ENCODE measurements around the gene ITSN2. TPM values are rescaled to one million over a fixed set of nuclear protein-coding genes. Genes with fewer than 3 reads are reported as not detected.
"Not testable (repeated sequence)": the region's sequence is repeated elsewhere in the genome, so short reads cannot be mapped to it uniquely, and the experiment has no call there.

The ITSN2 gene
- total RNA-seq, 5 donors from 2014 or later (not counting 1 experiment from before 2014, with no cell fraction given): 95.7 to 110 (median 101) TPM

GRCh38 chr2:24203029-24203786 lies 157.1 kb downstream of the ITSN2 start:
- H3K36me3 Mint-ChIP-seq: peaks cover 74% of the 10 kb centered on the region
- no peak overlapping the region for H3K27ac ChIP-seq (ENCODE audit: low read length)
- DNase-seq (no peak), ATAC-seq (replicated peaks in 1 of 4) (no peak)
- peak overlapping the region in 1 of 3 donors; percentile 9 for H3K4me3 Mint-ChIP-seq
- POLR2A ChIA-PET: no interaction called here
- H3K36me3 ChIP-seq (ENCODE audit: control insufficient read depth in 2 of 2, extremely low read depth in 1 of 2, insufficient read depth in 1 of 2, low read length in 1 of 2): peaks cover 20 to 51% of the 10 kb centered on the region in 2 donors
- H3K27me3 ChIP-seq (replicated peaks in 1 of 2; ENCODE audit: control insufficient read depth in 2 of 2, extremely low read depth in 1 of 2, insufficient read depth in 2 of 2, low read length in 1 of 2): no peaks in the 10 kb centered on the region
- no peaks in the 10 kb centered on the region for H3K4me1 ChIP-seq (ENCODE audit: control insufficient read depth in 1 of 2, extremely low read depth in 1 of 2, insufficient read depth in 2 of 2, low read length in 2 of 2)
- CTCF ChIA-PET: interaction anchor here in 1 of 2 donors (0.6 kb wide), 1 partner anchor 118 kb away, joined by 4 read pairs; no protein-coding TSS in a partner anchor
- no peaks in the 10 kb centered on the region for H3K4me1 Mint-ChIP-seq
- H3K9me3 Mint-ChIP-seq: no peaks in the 10 kb centered on the region
- H3K4me3 ChIP-seq (ENCODE audit: control insufficient read depth in 1 of 2, extremely low read depth in 1 of 2, low read length in 1 of 2): no peak overlapping the region
- WGBS (ENCODE audit: insufficient coverage): 97% methylated on average over 12 of the region's 19 CpGs
- no peak overlapping the region for H3K27ac Mint-ChIP-seq
- no peaks in the 10 kb centered on the region for H3K9me3 ChIP-seq
- no peaks in the 10 kb centered on the region for H3K27me3 Mint-ChIP-seq

- Mint-ChIP-seq H3K27me3 (no peaks in the 10 kb centered on the region), H3K4me1 (no peaks in the 10 kb centered on the region), H3K36me3 (peaks cover 53% of the 10 kb centered on the region), H3K9me3 (peaks cover 2 to 8% (median 5%) of the 10 kb centered on the region in 3 donors), H3K27ac (no peak overlapping the region), H3K4me3 (no peak overlapping the region)
- H3K4me1 ChIP-seq (ENCODE audit: control insufficient read depth in 1 of 2, extremely low read depth in 1 of 2, insufficient read depth in 2 of 2, low read length in 2 of 2): no peaks in the 10 kb centered on the region
- DNase-seq (no peak), ATAC-seq (replicated peaks in 1 of 4) (no peak)
- peaks cover 19 to 37% of the 10 kb centered on the region in 2 donors for H3K36me3 ChIP-seq (ENCODE audit: control insufficient read depth in 2 of 2, extremely low read depth in 1 of 2, insufficient read depth in 1 of 2, low read length in 1 of 2)
- no peaks in the 10 kb centered on the region for H3K9me3 ChIP-seq
- WGBS (ENCODE audit: insufficient coverage): 95% methylated on average over 3 of the region's 3 CpGs
- CTCF ChIA-PET: no interaction called here
- H3K27me3 ChIP-seq (replicated peaks in 1 of 2; ENCODE audit: control insufficient read depth in 2 of 2, extremely low read depth in 1 of 2, insufficient read depth in 2 of 2, low read length in 1 of 2): no peaks in the 10 kb centered on the region
- H3K27ac ChIP-seq (ENCODE audit: low read length): no peak overlapping the region
- H3K4me3 ChIP-seq (ENCODE audit: control insufficient read depth in 1 of 2, extremely low read depth in 1 of 2, low read length in 1 of 2): no peak overlapping the region
- POLR2A ChIA-PET: no interaction called here
Observed at GRCh38 chr2:24200799-24201198, 159.5 kb downstream of the ITSN2 start.

GRCh38 chr2:24199968-24200590 lies 160.3 kb downstream of the ITSN2 start:
- CTCF ChIA-PET: no interaction called here
- Histone ChIP-seq H3K9me3 (no peaks in the 10 kb centered on the region), H3K36me3 (ENCODE audit: control insufficient read depth in 2 of 2, extremely low read depth in 1 of 2, insufficient read depth in 1 of 2, low read length in 1 of 2) (peaks cover 17 to 30% of the 10 kb centered on the region in 2 donors), H3K27me3 (replicated peaks in 1 of 2; ENCODE audit: control insufficient read depth in 2 of 2, extremely low read depth in 1 of 2, insufficient read depth in 2 of 2, low read length in 1 of 2) (no peaks in the 10 kb centered on the region), H3K4me3 (ENCODE audit: control insufficient read depth in 1 of 2, extremely low read depth in 1 of 2, low read length in 1 of 2) (no peak overlapping the region), H3K4me1 (ENCODE audit: control insufficient read depth in 1 of 2, extremely low read depth in 1 of 2, insufficient read depth in 2 of 2, low read length in 2 of 2) (no peaks in the 10 kb centered on the region), H3K27ac (ENCODE audit: low read length) (no peak overlapping the region)
- no peaks in the 10 kb centered on the region for H3K4me1 Mint-ChIP-seq
- H3K4me3 Mint-ChIP-seq: no peak overlapping the region
- H3K27me3 Mint-ChIP-seq: no peaks in the 10 kb centered on the region
- DNase-seq: no peak
- H3K36me3 Mint-ChIP-seq: peaks cover 46% of the 10 kb centered on the region
- no peak overlapping the region for H3K27ac Mint-ChIP-seq
- WGBS (ENCODE audit: insufficient coverage): 93% methylated on average over 6 of the region's 12 CpGs
- POLR2A ChIA-PET: no interaction called here
- H3K9me3 Mint-ChIP-seq: peaks cover 2 to 8% (median 5%) of the 10 kb centered on the region in 3 donors
- ATAC-seq (replicated peaks in 1 of 4): no peak

- H3K9me3 Mint-ChIP-seq; H3K36me3 ChIP-seq (ENCODE audit: control insufficient read depth in 2 of 2, extremely low read depth in 1 of 2, insufficient read depth in 1 of 2, low read length in 1 of 2); H3K4me3 ChIP-seq (ENCODE audit: control insufficient read depth in 1 of 2, extremely low read depth in 1 of 2, low read length in 1 of 2); H3K4me1 ChIP-seq (ENCODE audit: control insufficient read depth in 1 of 2, extremely low read depth in 1 of 2, insufficient read depth in 2 of 2, low read length in 2 of 2); ATAC-seq (replicated peaks in 1 of 4); CTCF ChIA-PET; H3K27ac Mint-ChIP-seq; H3K9me3 ChIP-seq; DNase-seq; H3K27me3 ChIP-seq (replicated peaks in 1 of 2; ENCODE audit: control insufficient read depth in 2 of 2, extremely low read depth in 1 of 2, insufficient read depth in 2 of 2, low read length in 1 of 2); H3K27me3 Mint-ChIP-seq; H3K4me3 Mint-ChIP-seq; H3K4me1 Mint-ChIP-seq; H3K27ac ChIP-seq (ENCODE audit: low read length); POLR2A ChIA-PET: not testable (repeated sequence)
- WGBS (ENCODE audit: insufficient coverage): no CpG with 5 or more reads among the region's 1 CpG
- peaks cover 23% of the 10 kb centered on the region for H3K36me3 Mint-ChIP-seq
Observed at GRCh38 chr2:24197213-24197612, 163.1 kb downstream of the ITSN2 start.

- Histone ChIP-seq H3K36me3 (ENCODE audit: control insufficient read depth in 2 of 2, extremely low read depth in 1 of 2, insufficient read depth in 1 of 2, low read length in 1 of 2) (no peaks in the 10 kb centered on the region), H3K9me3 (no peaks in the 10 kb centered on the region), H3K4me3 (ENCODE audit: control insufficient read depth in 1 of 2, extremely low read depth in 1 of 2, low read length in 1 of 2) (no peak overlapping the region), H3K4me1 (ENCODE audit: control insufficient read depth in 1 of 2, extremely low read depth in 1 of 2, insufficient read depth in 2 of 2, low read length in 2 of 2) (no peaks in the 10 kb centered on the region), H3K27me3 (replicated peaks in 1 of 2; ENCODE audit: control insufficient read depth in 2 of 2, extremely low read depth in 1 of 2, insufficient read depth in 2 of 2, low read length in 1 of 2) (peaks cover 0 to 4% of the 10 kb centered on the region in 2 experiments), H3K27ac (ENCODE audit: low read length) (no peak overlapping the region)
- H3K27me3 Mint-ChIP-seq: peaks cover 0 to 8% of the 10 kb centered on the region in 2 donors
- ChIA-PET POLR2A (no interaction called here), CTCF (no interaction called here)
- peaks cover 10% of the 10 kb centered on the region for H3K36me3 Mint-ChIP-seq
- peaks cover 4 to 16% (median 6%) of the 10 kb centered on the region in 3 donors for H3K9me3 Mint-ChIP-seq
- no peak overlapping the region for H3K4me3 Mint-ChIP-seq
- 65% methylated on average over 2 of the region's 5 CpGs for WGBS (ENCODE audit: insufficient coverage)
- no peak for DNase-seq
- no peak for ATAC-seq (replicated peaks in 1 of 4)
- H3K27ac Mint-ChIP-seq: no peak overlapping the region
- H3K4me1 Mint-ChIP-seq: no peaks in the 10 kb centered on the region
Observed at GRCh38 chr2:24191848-24192247, 168.5 kb downstream of the ITSN2 start.

GRCh38 chr2:24191156-24191555 lies 169.2 kb downstream of the ITSN2 start:
- ATAC-seq (replicated peaks in 1 of 4): no peak
- no peaks in the 10 kb centered on the region for H3K36me3 ChIP-seq (ENCODE audit: control insufficient read depth in 2 of 2, extremely low read depth in 1 of 2, insufficient read depth in 1 of 2, low read length in 1 of 2)
- ChIA-PET CTCF (no interaction called here), POLR2A (no interaction called here)
- H3K4me1 ChIP-seq (ENCODE audit: control insufficient read depth in 1 of 2, extremely low read depth in 1 of 2, insufficient read depth in 2 of 2, low read length in 2 of 2): no peaks in the 10 kb centered on the region
- Mint-ChIP-seq H3K4me3 (no peak overlapping the region), H3K36me3 (peaks cover 10% of the 10 kb centered on the region), H3K27ac (no peak overlapping the region), H3K4me1 (no peaks in the 10 kb centered on the region), H3K9me3 (peaks cover 0 to 13% (median 4%) of the 10 kb centered on the region in 3 donors), H3K27me3 (peaks cover 0 to 8% of the 10 kb centered on the region in 2 donors)
- no peak overlapping the region for H3K27ac ChIP-seq (ENCODE audit: low read length)
- DNase-seq: no peak
- WGBS (ENCODE audit: insufficient coverage): 89% methylated on average over 3 of the region's 9 CpGs
- no peak overlapping the region for H3K4me3 ChIP-seq (ENCODE audit: control insufficient read depth in 1 of 2, extremely low read depth in 1 of 2, low read length in 1 of 2)
- H3K9me3 ChIP-seq: no peaks in the 10 kb centered on the region
- H3K27me3 ChIP-seq (replicated peaks in 1 of 2; ENCODE audit: control insufficient read depth in 2 of 2, extremely low read depth in 1 of 2, insufficient read depth in 2 of 2, low read length in 1 of 2): peaks cover 0 to 4% of the 10 kb centered on the region in 2 experiments

All from T-cell (primary cell).